IMR-90 (cell line): ENCODE data around the gene TTLL11.

Experiments used
- CEBPB ChIP-seq: IDR thresholded peaks from 2 replicates; pipeline ENCODE4 v1.6.1; 2012; ENCODE audit warnings: low read depth, low read length, improper control_type of control experiment
- CTCF ChIP-seq: conservative IDR thresholded peaks from 2 replicates; pipeline ENCODE4 v1.5.1; 2012; ENCODE audit warnings: mild to moderate bottlenecking, low read depth, low read length, improper control_type of control experiment
- MXI1 ChIP-seq: IDR thresholded peaks from 2 replicates; pipeline ENCODE4 v1.6.1; 2012; ENCODE audit warnings: low read depth, mild to moderate bottlenecking, low read length, moderate library complexity, borderline replicate concordance
- POLR2A ChIP-seq: IDR thresholded peaks from 2 replicates; pipeline ENCODE4 v1.6.1; 2012; ENCODE audit warnings: mild to moderate bottlenecking, low read depth, low read length
- RAD21 ChIP-seq: IDR thresholded peaks from 2 replicates; pipeline ENCODE4 v1.6.1; 2012; ENCODE audit warnings: low read length, improper control_type of control experiment
- RCOR1 ChIP-seq: IDR thresholded peaks from 2 replicates; pipeline ENCODE4 v1.6.1; 2012; ENCODE audit warnings: mild to moderate bottlenecking, low read length, improper control_type of control experiment; ENCODE audit not compliant: insufficient replicate concordance
- SMC3 ChIP-seq: fragments of 150-350 bp; IDR thresholded peaks from 2 replicates; pipeline ENCODE4 v1.6.1; 2016; ENCODE audit warnings: low read depth, mild to moderate bottlenecking, antibody characterized with exemption, low read length, moderate library complexity
- USF2 ChIP-seq: fragments of 150-350 bp; IDR thresholded peaks from 2 replicates; pipeline ENCODE4 v1.6.1; 2017; ENCODE audit warnings: mild to moderate bottlenecking, antibody characterized with exemption, low read length, low read depth

DNA sequence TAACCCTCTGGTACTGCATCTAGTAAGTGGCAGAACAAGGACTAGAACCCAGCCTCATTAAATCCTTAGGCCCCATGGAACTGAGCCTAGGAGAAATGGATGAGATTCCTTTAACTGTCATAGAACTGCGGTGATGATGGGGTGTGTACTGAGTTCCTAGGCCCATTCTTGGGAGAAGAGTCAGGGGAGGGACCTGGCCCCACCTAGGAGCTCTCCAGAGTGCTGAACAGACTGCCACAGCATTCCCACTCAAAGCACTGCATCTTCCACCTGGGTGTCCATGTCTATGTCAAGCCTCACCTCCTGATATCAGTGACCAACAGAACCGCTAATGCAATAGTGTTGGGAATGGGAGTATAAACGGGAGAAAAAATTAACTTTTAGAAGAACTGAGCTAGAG lies 36.6 kb downstream of the TTLL11 start:
- TF ChIP-seq POLR2A, result no peak
- no peak for TF ChIP-seq MXI1
- TF ChIP-seq CTCF, result no peak
- no peak for TF ChIP-seq USF2
- no peak for TF ChIP-seq CEBPB
- no peak for TF ChIP-seq SMC3
- TF ChIP-seq RAD21, result no peak
- no peak for TF ChIP-seq RCOR1
